Gastroesophageal sphincter (tissue), 4 donors: ENCODE results near the gene TNFRSF14. TPM values are rescaled to one million over a fixed set of nuclear protein-coding genes. Genes with fewer than 3 reads are reported as not detected.

ENCODE experiments used
- ATAC-seq: fragments of 150-250 bp; one replicate; pipeline ENCODE4 v1.9.1; 2016; ENCODE audit warnings: mild to moderate bottlenecking, moderate library complexity
- H3K27ac ChIP-seq, 4 donors: fragments of 200-600 bp; sonication (generic) in 3 of 4; 1 replicate in 3 of 4; 2 replicates in 1 of 4; pipeline ENCODE4 v1.5.1; 2016 to 2019
- H3K27me3 ChIP-seq: fragments of 200-600 bp; sonication (generic); one replicate; pipeline ENCODE4 v1.5.1; 2019
- H3K36me3 ChIP-seq, 2 donors: fragments of 200-600 bp; sonication (generic); one replicate each; pipeline ENCODE4 v1.5.1; 2019; ENCODE audit warnings: control low read depth in 1 of 2
- H3K4me1 ChIP-seq, 3 donors: fragments of 200-600 bp; sonication (generic); 1 replicate in 2 of 3; 2 replicates in 1 of 3; pipeline ENCODE4 v1.5.1; 2016 to 2019; ENCODE audit warnings: control low read depth in 2 of 3
- H3K4me3 ChIP-seq, 2 donors: fragments of 200-600 bp; sonication (generic); one replicate each; pipeline ENCODE4 v1.5.1; 2019; ENCODE audit warnings: mild to moderate bottlenecking in 1 of 2, moderate library complexity in 1 of 2
- H3K9me3 ChIP-seq, 3 donors: fragments of 200-600 bp; sonication (generic); one replicate each; pipeline ENCODE4 v1.5.1; 2017 to 2019; ENCODE audit warnings: control low read depth in 2 of 3
- EP300 ChIP-seq: sonication (generic); formaldehyde crosslinking; IDR thresholded peaks from one replicate; pipeline ENCODE4 v1.6.1; 2017; ENCODE audit warnings: antibody characterized with exemption, mild to moderate bottlenecking
- POLR2A ChIP-seq, 2 donors: fragments of 450-650 bp; IDR thresholded peaks; one replicate each; pipeline ENCODE4 v1.6.1; 2017; ENCODE audit warnings: antibody characterized with exemption in 2 of 2, mild to moderate bottlenecking in 2 of 2, moderate library complexity in 1 of 2
- POLR2AphosphoS5 ChIP-seq: sonication (generic); formaldehyde crosslinking; IDR thresholded peaks from one replicate; pipeline ENCODE4 v1.6.1; 2017; ENCODE audit warnings: antibody characterized with exemption
- WGBS, 2 donors: methylation state at CpG; one replicate each; pipeline ENCODE4 v1.1.5; 2018; ENCODE audit warnings: low coverage in 1 of 2; 5-methylcytosine and 5-hydroxymethylcytosine counted together
- total RNA-seq, 4 donors: library from RNA; depleted of rRNA; stranded (reverse); fragments of >200 nt; gene quantifications; one replicate each; pipeline ENCODE4 v1.1.0, GENCODE V29; 2016
- TF ChIP-seq, protein P1 (sequence below), 4 experiments: fragments of 200-600 bp in 2 of 4; fragments of 450-650 bp in 2 of 4; sonication (generic) in 1 of 4; IDR thresholded peaks; one replicate each; pipeline ENCODE4 v1.5.1; 2017 to 2019; ENCODE audit warnings: antibody characterized with exemption in 4 of 4, mild to moderate bottlenecking in 2 of 4, moderate library complexity in 2 of 4

Gene TNFRSF14
- total RNA-seq, 4 donors from 2014 or later, result 23.0 to 81.6 (median 36.9) TPM

DNA sequence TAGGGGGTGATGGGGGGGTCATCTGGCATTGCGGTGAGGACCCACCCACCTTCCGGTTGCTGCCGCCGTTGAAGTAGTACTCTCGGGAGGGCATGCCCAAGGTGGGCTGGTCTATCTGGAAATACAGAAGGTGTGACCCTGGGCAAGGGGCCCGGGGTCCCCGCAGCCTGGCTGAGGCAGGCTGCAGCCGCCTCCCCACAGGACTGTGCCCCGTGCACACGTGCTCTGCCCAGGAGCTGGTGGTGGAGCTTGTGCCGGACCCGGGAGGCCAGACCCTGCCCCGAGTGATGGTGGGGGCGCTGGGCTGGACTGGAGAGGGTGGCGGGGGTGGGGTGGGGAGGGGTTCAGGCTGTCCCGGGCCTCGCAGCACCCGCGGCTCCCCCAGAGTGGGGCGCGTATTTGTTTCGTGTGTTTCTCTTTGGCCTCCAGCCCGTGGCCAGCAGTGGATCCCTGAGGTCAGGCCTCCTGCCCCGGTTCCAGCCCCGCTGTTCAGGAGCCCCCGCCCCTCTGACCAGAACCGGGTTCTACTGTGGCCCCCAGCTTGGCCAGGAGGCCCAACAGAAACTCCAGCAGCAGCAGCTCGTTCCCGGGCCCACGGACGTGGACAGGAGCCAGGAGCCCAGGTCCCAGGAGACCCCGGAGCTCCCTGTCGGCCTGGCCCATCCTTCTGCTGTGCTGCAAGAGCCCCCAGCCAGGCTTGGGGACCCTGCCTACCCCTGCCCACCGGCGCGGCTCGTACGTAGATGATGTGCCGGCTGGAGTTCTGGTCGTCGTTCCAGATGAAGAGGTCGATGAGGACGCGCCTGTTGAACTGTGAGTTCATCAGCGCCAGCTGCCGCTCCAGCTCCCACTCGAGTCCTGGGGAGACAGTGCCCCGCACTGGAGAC lies 49.6 kb downstream of the TNFRSF14 start:
- no peaks in the 10 kb centered on the region for H3K36me3 ChIP-seq
- TF ChIP-seq POLR2AphosphoS5 (no peak), POLR2A (IDR thresholded peaks at IDR 0.05) (no peak), EP300 (no peak)
- TF ChIP-seq, protein P1, sequence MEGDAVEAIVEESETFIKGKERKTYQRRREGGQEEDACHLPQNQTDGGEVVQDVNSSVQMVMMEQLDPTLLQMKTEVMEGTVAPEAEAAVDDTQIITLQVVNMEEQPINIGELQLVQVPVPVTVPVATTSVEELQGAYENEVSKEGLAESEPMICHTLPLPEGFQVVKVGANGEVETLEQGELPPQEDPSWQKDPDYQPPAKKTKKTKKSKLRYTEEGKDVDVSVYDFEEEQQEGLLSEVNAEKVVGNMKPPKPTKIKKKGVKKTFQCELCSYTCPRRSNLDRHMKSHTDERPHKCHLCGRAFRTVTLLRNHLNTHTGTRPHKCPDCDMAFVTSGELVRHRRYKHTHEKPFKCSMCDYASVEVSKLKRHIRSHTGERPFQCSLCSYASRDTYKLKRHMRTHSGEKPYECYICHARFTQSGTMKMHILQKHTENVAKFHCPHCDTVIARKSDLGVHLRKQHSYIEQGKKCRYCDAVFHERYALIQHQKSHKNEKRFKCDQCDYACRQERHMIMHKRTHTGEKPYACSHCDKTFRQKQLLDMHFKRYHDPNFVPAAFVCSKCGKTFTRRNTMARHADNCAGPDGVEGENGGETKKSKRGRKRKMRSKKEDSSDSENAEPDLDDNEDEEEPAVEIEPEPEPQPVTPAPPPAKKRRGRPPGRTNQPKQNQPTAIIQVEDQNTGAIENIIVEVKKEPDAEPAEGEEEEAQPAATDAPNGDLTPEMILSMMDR (IDR thresholded peaks at IDR 0.05), result no peak
- peaks cover 74% of the 10 kb centered on the region for H3K27me3 ChIP-seq

DNA sequence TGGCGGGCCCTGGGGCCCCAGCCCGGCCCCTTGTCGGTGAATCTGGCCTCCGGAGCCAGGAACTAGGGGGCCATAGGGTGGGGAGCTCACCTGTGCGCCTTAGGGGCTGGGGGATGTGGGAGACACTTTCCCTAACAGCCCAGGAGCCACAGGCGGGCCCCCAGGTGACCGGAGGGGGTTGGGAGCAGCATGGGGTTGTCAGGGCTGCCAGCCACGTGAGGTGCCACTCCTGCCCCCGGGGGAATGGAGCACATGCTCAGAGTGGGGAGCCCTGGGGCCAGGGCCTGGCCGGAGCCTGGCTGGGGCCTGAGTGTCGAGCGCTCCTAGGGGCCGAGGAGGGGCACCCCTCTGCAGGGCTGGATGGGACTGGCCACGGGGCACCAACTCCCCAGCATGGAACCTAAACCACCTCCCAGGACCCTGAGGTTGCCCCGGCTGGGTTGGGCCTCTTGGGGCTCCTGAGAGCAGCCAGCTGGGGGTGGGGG lies 50.3 kb downstream of the TNFRSF14 start:
- peaks cover 0 to 10% (median 0%) of the 10 kb centered on the region in 3 donors for H3K9me3 ChIP-seq
- H3K4me1 ChIP-seq, result peaks cover 0 to 24% (median 0%) of the 10 kb centered on the region in 3 donors
- no peak overlapping the region for H3K27ac ChIP-seq
- no peak for ATAC-seq
- H3K36me3 ChIP-seq, result no peaks in the 10 kb centered on the region
- H3K4me3 ChIP-seq, result no peak overlapping the region
- WGBS, 2 donors, result no CpG with 5 or more reads among the region's 15 CpGs
- peaks cover 81% of the 10 kb centered on the region for H3K27me3 ChIP-seq
- TF ChIP-seq POLR2AphosphoS5 (no peak), EP300 (no peak), POLR2A (IDR thresholded peaks at IDR 0.05) (no peak)
- TF ChIP-seq, protein P1 (IDR thresholded peaks at IDR 0.05), result no peak

More for the DNA sequence above, 49.6 kb downstream of the TNFRSF14 start:
- H3K4me3 ChIP-seq, result no peak overlapping the region
- no peak for ATAC-seq
- H3K9me3 ChIP-seq, result peaks cover 0 to 17% (median 0%) of the 10 kb centered on the region in 3 donors
- H3K4me1 ChIP-seq, result peaks cover 0 to 17% (median 0%) of the 10 kb centered on the region in 3 donors
- no peak overlapping the region for H3K27ac ChIP-seq
- 100% methylated on average over 1 of the region's 48 CpGs; no CpG with 5 or more reads in 1 of the 2 donors for WGBS, 2 donors

DNA sequence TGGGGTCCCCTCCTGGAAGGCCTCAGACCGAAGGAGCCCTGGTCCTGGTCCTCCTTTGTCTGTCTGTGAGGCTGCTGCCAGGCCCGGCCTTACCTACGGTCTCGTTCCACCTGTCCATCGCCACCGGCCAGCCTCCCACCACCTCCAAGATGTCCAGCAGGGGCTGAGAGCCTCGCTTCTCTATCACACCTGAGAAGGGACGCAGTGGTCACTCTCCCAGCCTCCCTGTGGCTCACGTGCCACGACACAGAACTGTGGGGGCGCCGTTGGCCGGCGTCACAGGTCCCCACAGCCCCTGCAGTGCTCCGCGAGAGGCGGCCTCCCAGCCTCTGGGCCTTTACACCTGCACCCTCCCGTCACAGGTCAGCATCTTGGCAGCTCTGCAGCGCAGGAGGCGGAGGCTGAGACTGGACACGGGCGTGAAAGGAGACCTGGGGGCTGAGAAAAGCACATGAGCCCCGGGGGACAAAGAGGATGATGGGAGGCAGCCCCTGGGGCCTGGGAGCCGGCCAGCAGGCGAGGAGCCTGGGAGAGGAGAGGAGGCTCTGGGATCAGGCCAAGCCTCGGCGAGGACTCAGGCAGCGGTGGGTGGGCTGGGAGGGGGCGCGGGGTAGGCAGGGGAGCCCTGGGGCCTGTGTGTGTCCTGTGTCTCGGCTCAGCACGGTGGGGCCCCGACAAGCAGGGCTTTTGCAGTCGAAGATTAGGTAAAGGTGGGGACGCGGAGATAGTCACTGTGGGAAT lies 50.9 kb downstream of the TNFRSF14 start:
- Histone ChIP-seq H3K36me3 (no peaks in the 10 kb centered on the region), H3K27me3 (peaks cover 83% of the 10 kb centered on the region), H3K27ac (peak overlapping the region in 1 of 4 donors; percentile 24), H3K4me3 (no peak overlapping the region), H3K4me1 (peaks cover 0 to 27% (median 0%) of the 10 kb centered on the region in 3 donors), H3K9me3 (peaks cover 0 to 4% (median 0%) of the 10 kb centered on the region in 3 donors)
- WGBS, 2 donors, result 12 to 27% methylated on average over 3 to 4 of the region's 36 CpGs
- TF ChIP-seq, protein P1 (IDR thresholded peaks at IDR 0.05), result no peak
- no peak for TF ChIP-seq EP300
- no peak for TF ChIP-seq POLR2AphosphoS5
- no peak for TF ChIP-seq POLR2A (IDR thresholded peaks at IDR 0.05)
- ATAC-seq, result no peak

DNA sequence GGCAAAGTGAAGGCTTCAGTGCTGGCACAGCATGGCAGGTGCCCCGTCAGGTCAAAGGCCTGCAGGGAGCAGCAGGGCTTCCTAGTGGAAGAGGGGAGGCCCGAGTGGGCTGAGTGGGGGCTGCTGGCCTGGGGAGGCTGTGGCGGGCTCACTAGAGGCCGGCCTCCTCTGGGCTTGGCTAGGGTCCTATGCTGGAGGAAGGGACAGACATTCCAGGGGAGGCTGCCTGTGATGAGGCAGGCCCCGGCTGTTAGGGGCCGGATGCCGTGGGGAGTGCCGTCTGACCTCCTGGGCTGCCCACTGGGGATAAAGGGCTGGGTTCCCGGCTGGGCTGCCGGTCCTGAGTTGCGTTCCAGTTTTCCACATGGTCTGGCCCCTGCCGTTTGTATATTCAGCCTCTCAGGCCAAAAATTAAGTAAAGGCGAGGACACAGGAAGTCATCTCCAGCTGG lies 51.5 kb downstream of the TNFRSF14 start:
- peak overlapping the region in 1 of 4 donors; percentile 24 for H3K27ac ChIP-seq
- peaks cover 83% of the 10 kb centered on the region for H3K27me3 ChIP-seq
- ATAC-seq, result peak; percentile 60
- peaks cover 0 to 27% (median 0%) of the 10 kb centered on the region in 3 donors for H3K4me1 ChIP-seq
- WGBS, 2 donors, result 20 to 50% methylated on average over 2 of the region's 13 CpGs
- H3K36me3 ChIP-seq, result no peaks in the 10 kb centered on the region
- no peak for TF ChIP-seq POLR2A (IDR thresholded peaks at IDR 0.05)
- TF ChIP-seq, protein P1 (IDR thresholded peaks at IDR 0.05), result no peak
- no peak for TF ChIP-seq EP300
- TF ChIP-seq POLR2AphosphoS5, result no peak
- no peaks in the 10 kb centered on the region for H3K9me3 ChIP-seq
- no peak overlapping the region for H3K4me3 ChIP-seq
